Neural progenitor cell (in vitro differentiated cells): ENCODE data around the gene TBCK. TPM values are rescaled to one million over a fixed set of nuclear protein-coding genes. Genes with fewer than 3 reads are reported as not detected.

ENCODE experiments used
- DNase-seq: peaks from one replicate; pipeline ENCODE4 v3.0.0-alpha.2; 2016; ENCODE audit warnings: low spot score
- H2AFZ ChIP-seq: fragments of 200-600 bp; sonication (generic); replicated peaks from 2 replicates; pipeline ENCODE4 v1.6.1; 2016; ENCODE audit warnings: antibody characterized with exemption
- H3F3A ChIP-seq: fragments of 200-600 bp; sonication (generic); 2 replicates; pipeline ENCODE4 v1.6.1; 2016; ENCODE audit warnings: antibody characterized with exemption, low read depth
- H3K27ac ChIP-seq: fragments of 200-600 bp; sonication (generic); 2 replicates; pipeline ENCODE4 v1.5.1; 2016; ENCODE audit warnings: mild to moderate bottlenecking
- H3K27me3 ChIP-seq: fragments of 200-600 bp; sonication (generic); 2 replicates; pipeline ENCODE4 v1.6.1; 2016; ENCODE audit warnings: mild to moderate bottlenecking, moderate library complexity
- H3K36me3 ChIP-seq: fragments of 200-600 bp; sonication (generic); 2 replicates; pipeline ENCODE4 v1.5.1; 2016
- H3K4me1 ChIP-seq: fragments of 200-600 bp; sonication (generic); 2 replicates; pipeline ENCODE4 v1.6.1; 2016; ENCODE audit warnings: mixed run types
- H3K4me2 ChIP-seq: fragments of 200-600 bp; sonication (generic); 2 replicates; pipeline ENCODE4 v1.6.1; 2016
- H3K4me3 ChIP-seq: fragments of 200-600 bp; sonication (generic); 2 replicates; pipeline ENCODE4 v1.5.1; 2016
- H3K79me2 ChIP-seq: fragments of 200-600 bp; sonication (generic); 2 replicates; pipeline ENCODE4 v1.6.1; 2016; ENCODE audit warnings: low read depth
- H3K9ac ChIP-seq: fragments of 200-600 bp; sonication (generic); 2 replicates; pipeline ENCODE4 v1.6.1; 2016
- H3K9me3 ChIP-seq: fragments of 200-600 bp; sonication (generic); 2 replicates; pipeline ENCODE4 v1.5.1; 2016; ENCODE audit warnings: low read depth
- H4K20me1 ChIP-seq: fragments of 200-600 bp; sonication (generic); 2 replicates; pipeline ENCODE4 v1.6.1; 2016; ENCODE audit warnings: low read depth
- H3K27ac Mint-ChIP-seq: 3 replicates; pipeline ENCODE4 v1.8.0; 2021; ENCODE audit warnings: mixed read lengths
- H3K27me3 Mint-ChIP-seq: 2 replicates; pipeline ENCODE4 v1.8.0; 2022; ENCODE audit warnings: low read depth, mild to moderate bottlenecking, inconsistent platforms, moderate library complexity, mixed read lengths; ENCODE audit not compliant: insufficient read depth
- H3K36me3 Mint-ChIP-seq: 3 replicates; pipeline ENCODE4 v1.8.0; 2021; ENCODE audit warnings: mixed read lengths
- H3K4me1 Mint-ChIP-seq: 3 replicates; pipeline ENCODE4 v1.8.0; 2021; ENCODE audit warnings: mixed read lengths
- H3K4me3 Mint-ChIP-seq: 3 replicates; pipeline ENCODE4 v1.8.0; 2021; ENCODE audit warnings: mild to moderate bottlenecking, moderate library complexity, mixed read lengths
- H3K9me3 Mint-ChIP-seq: 3 replicates; pipeline ENCODE4 v1.8.0; 2020; ENCODE audit warnings: mixed read lengths
- CTCF ChIP-seq: fragments of 200-600 bp; sonication (generic); IDR thresholded peaks from 2 replicates; pipeline ENCODE4 v1.5.1; 2017; ENCODE audit warnings: antibody characterized with exemption, mild to moderate bottlenecking
- EZH2 ChIP-seq: fragments of 200-600 bp; sonication (generic); IDR thresholded peaks from 2 replicates; pipeline ENCODE4 v1.6.1; 2017; ENCODE audit warnings: antibody characterized with exemption, mild to moderate bottlenecking, moderate library complexity
- EZH2phosphoT487 ChIP-seq: fragments of 200-600 bp; sonication (generic); IDR thresholded peaks from 2 replicates; pipeline ENCODE4 v1.6.1; 2017; ENCODE audit warnings: antibody characterized with exemption
- total RNA-seq: library from RNA; depleted of rRNA; stranded (reverse); fragments of >200 nt; gene quantifications from 2 replicates; pipeline ENCODE4 v1.2.3, GENCODE V29; 2015; ENCODE audit warnings: low replicate concordance

TBCK gene
- total RNA-seq, 1 donor from 2014 or later: 69.8 TPM

DNA sequence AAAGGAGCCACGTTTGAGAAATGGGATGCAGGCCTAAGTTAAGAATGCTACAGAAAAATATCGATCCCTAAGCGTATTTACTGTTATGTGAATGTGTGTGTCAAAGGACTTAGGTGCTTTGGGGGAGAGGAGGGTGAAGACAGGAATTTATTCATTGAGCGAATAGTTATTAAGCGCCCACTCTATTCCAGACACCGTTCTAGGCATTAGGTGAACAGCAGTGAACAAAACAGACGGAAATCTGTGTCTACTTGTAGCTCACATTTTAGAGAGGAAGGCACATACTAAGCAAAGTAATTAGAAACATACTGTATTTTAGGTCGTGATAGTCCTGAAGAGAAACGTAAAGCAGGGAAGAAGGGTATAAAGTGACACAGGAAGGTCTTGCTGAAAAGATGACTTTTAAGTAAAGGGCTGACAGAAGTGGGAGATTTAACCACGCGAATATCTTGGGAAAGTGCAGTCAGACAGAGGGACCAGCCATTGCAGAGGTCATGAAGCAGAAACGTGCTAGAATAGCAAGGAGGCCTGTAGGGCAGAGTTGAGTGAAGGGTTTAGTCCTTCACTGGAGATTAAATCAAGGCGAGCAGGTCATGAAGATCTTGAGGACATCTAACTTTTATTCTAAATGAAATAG is 882 bp upstream of the TBCK start:
- Mint-ChIP-seq H3K36me3 (peaks cover 16% of the 10 kb centered on the region), H3K4me1 (peaks cover 11% of the 10 kb centered on the region), H3K27ac (no peak overlapping the region), H3K27me3 (no peaks in the 10 kb centered on the region), H3K9me3 (peaks cover 5% of the 10 kb centered on the region), H3K4me3 (no peak overlapping the region)
- peak overlapping the region; percentile 86 for H3K4me3 ChIP-seq
- H3K79me2 ChIP-seq: peaks cover 80% of the 10 kb centered on the region
- H3K27me3 ChIP-seq: no peaks in the 10 kb centered on the region
- H3K4me1 ChIP-seq: peaks cover 17% of the 10 kb centered on the region
- DNase-seq: peak; percentile 2
- peak overlapping the region; percentile 91 for H3K4me2 ChIP-seq
- H3F3A ChIP-seq: peaks cover 16% of the 10 kb centered on the region
- no peaks in the 10 kb centered on the region for H3K36me3 ChIP-seq
- no peak for TF ChIP-seq EZH2phosphoT487
- no peak for TF ChIP-seq EZH2
- no peak for TF ChIP-seq CTCF
- peak overlapping the region; percentile 98 for H3K9ac ChIP-seq
- no peaks in the 10 kb centered on the region for H4K20me1 ChIP-seq
- H3K27ac ChIP-seq: peak overlapping the region; percentile 96
- H2AFZ ChIP-seq: peak overlapping the region; percentile 90
- no peaks in the 10 kb centered on the region for H3K9me3 ChIP-seq

GRCh38 chr4:106315476-106315967 is 487 bp downstream of the TBCK start:
- no peak overlapping the region for H3K27ac Mint-ChIP-seq
- Histone ChIP-seq H2AFZ (peak overlapping the region; percentile 90), H3K9ac (peak overlapping the region; percentile 98), H3K27ac (peak overlapping the region; percentile 96), H3K4me3 (peak overlapping the region; percentile 86), H3K27me3 (no peaks in the 10 kb centered on the region), H3K36me3 (no peaks in the 10 kb centered on the region), H3K79me2 (peaks cover 94% of the 10 kb centered on the region), H3K4me1 (peaks cover 17% of the 10 kb centered on the region), H4K20me1 (no peaks in the 10 kb centered on the region), H3F3A (peaks cover 16% of the 10 kb centered on the region), H3K9me3 (no peaks in the 10 kb centered on the region), H3K4me2 (peak overlapping the region; percentile 91)
- no peak for TF ChIP-seq CTCF
- TF ChIP-seq EZH2: no peak
- no peak for TF ChIP-seq EZH2phosphoT487
- peaks cover 10% of the 10 kb centered on the region for H3K36me3 Mint-ChIP-seq
- H3K4me1 Mint-ChIP-seq: peaks cover 11% of the 10 kb centered on the region
- peaks cover 3% of the 10 kb centered on the region for H3K9me3 Mint-ChIP-seq
- H3K27me3 Mint-ChIP-seq: no peaks in the 10 kb centered on the region
- H3K4me3 Mint-ChIP-seq: no peak overlapping the region
- peak; percentile 2 for DNase-seq

GRCh38 chr4:106314960-106315359 is 1.0 kb downstream of the TBCK start:
- H4K20me1 ChIP-seq: no peaks in the 10 kb centered on the region
- peaks cover 16% of the 10 kb centered on the region for H3F3A ChIP-seq
- peaks cover 17% of the 10 kb centered on the region for H3K4me1 ChIP-seq
- Mint-ChIP-seq H3K27ac (no peak overlapping the region), H3K27me3 (no peaks in the 10 kb centered on the region), H3K36me3 (peaks cover 4% of the 10 kb centered on the region), H3K4me1 (peaks cover 11% of the 10 kb centered on the region), H3K9me3 (no peaks in the 10 kb centered on the region), H3K4me3 (no peak overlapping the region)
- peak overlapping the region; percentile 91 for H3K4me2 ChIP-seq
- peak overlapping the region; percentile 98 for H3K9ac ChIP-seq
- peak overlapping the region; percentile 96 for H3K27ac ChIP-seq
- no peak overlapping the region for H2AFZ ChIP-seq
- peak overlapping the region; percentile 86 for H3K4me3 ChIP-seq
- H3K79me2 ChIP-seq: peaks cover 96% of the 10 kb centered on the region
- H3K9me3 ChIP-seq: no peaks in the 10 kb centered on the region
- DNase-seq: no peak
- TF ChIP-seq EZH2 (no peak), CTCF (no peak), EZH2phosphoT487 (no peak)
- no peaks in the 10 kb centered on the region for H3K27me3 ChIP-seq
- no peaks in the 10 kb centered on the region for H3K36me3 ChIP-seq
